Measurements from ENCODE around the gene FIG4.
"Not testable (repeated sequence)": the region's sequence is repeated elsewhere in the genome, so short reads cannot be mapped to it uniquely, and the experiment has no call there.

FIG4 gene

DNA sequence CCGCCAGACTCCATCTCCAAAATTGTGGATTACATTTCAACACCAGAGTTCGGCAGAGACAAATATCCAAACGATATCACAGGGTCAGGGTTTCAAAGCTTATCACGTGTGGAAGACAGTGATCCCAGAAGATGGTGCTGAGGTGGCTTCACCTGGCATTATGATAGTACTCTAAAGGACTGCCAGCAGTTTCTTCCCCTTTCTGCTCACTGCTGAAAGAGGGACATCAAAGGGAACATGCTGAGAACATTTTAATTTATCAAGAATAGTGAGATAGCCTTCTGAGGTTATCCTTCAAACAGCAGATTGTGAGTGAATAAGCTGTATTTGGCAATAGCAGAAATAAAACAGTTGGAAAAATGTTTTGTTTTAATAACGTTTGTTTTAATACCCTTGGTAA, 79.7 kb downstream of the FIG4 start (continued):
- TF ChIP-seq, protein P1, sequence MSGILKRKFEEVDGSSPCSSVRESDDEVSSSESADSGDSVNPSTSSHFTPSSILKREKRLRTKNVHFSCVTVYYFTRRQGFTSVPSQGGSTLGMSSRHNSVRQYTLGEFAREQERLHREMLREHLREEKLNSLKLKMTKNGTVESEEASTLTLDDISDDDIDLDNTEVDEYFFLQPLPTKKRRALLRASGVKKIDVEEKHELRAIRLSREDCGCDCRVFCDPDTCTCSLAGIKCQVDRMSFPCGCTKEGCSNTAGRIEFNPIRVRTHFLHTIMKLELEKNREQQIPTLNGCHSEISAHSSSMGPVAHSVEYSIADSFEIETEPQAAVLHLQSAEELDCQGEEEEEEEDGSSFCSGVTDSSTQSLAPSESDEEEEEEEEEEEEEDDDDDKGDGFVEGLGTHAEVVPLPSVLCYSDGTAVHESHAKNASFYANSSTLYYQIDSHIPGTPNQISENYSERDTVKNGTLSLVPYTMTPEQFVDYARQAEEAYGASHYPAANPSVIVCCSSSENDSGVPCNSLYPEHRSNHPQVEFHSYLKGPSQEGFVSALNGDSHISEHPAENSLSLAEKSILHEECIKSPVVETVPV (CRISPR knock-in tag; IDR thresholded peaks at IDR 0.05): no peak
- no peak for TF ChIP-seq BACH2 (CRISPR knock-in tag; IDR thresholded peaks at IDR 0.05; ENCODE audit: borderline replicate concordance)

DNA sequence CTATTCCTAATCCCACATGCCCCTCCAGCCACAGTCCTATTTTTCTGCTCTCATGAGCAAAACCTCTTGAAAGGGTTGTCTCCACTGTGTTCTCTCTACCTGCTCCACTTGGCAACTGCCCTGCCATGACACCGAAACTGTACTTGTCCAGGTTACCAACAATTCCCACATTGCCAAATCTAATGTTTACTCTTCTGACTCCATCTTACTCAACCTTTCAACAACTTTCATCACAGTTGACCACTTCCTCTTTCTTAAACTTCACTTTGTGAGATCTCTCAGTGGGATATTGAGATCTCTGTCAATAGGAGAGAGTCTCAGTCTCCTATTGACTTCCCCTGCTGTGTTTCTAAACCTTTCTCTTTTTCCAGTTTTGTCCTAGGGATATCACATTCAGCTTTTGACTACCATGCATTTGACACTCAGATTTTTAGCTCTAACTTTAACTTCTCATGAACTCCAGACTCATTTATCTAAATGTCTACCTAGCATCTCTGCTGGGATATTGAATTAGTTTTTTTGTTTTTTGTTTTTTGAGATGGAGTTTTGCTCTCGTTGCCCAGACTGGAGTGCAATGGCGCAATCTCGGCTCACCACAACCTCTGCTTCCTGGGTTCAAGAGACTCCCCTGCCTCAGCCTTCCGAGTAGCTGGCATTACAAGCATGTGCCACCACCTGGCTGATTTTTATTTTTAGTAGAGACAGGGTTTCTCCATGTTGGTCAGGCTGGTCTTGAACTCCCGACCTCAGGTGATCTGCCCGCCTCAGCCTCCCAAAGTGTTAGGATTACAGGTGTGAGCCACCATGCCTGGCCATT, 81.1 kb downstream of the FIG4 start:
- not testable (repeated sequence) for ATAC-seq

DNA sequence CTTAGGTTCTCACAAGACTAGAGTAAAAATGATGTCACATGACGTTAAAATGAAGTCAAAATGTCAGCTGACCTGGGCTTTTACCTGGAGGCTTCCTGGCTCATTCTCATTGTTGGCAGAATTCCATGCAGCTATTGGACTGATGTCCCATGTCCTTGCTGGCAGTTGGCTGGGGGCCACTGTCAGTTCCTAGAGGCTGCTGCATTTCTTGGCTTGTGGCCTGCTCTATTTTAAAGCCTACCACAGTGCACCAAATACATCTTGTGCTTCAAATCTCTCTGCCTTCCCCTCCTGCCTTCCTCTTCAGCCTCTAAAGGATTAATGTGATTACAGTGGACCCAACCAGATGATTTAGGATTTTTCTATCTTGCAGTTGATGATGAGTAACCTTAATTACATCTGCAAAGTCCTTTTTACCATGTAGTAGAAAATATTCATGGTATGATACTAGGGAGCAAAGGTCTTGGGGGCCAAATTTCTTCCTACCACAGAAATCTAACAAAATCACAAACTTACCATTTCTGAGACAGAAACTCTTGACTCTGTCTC, 81.9 kb downstream of the FIG4 start:
- peak; percentile 22; the same call in 1 of the 3 replicates for ATAC-seq
- no peak for TF ChIP-seq TCF4 (CRISPR knock-in tag; IDR thresholded peaks at IDR 0.05; ENCODE audit: borderline replicate concordance)
- no peak for TF ChIP-seq CSDC2 (CRISPR knock-in tag; IDR thresholded peaks at IDR 0.05)
- TF ChIP-seq, protein P2, sequence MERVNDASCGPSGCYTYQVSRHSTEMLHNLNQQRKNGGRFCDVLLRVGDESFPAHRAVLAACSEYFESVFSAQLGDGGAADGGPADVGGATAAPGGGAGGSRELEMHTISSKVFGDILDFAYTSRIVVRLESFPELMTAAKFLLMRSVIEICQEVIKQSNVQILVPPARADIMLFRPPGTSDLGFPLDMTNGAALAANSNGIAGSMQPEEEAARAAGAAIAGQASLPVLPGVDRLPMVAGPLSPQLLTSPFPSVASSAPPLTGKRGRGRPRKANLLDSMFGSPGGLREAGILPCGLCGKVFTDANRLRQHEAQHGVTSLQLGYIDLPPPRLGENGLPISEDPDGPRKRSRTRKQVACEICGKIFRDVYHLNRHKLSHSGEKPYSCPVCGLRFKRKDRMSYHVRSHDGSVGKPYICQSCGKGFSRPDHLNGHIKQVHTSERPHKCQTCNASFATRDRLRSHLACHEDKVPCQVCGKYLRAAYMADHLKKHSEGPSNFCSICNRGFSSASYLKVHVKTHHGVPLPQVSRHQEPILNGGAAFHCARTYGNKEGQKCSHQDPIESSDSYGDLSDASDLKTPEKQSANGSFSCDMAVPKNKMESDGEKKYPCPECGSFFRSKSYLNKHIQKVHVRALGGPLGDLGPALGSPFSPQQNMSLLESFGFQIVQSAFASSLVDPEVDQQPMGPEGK (CRISPR knock-in tag; IDR thresholded peaks at IDR 0.05; ENCODE audit: borderline replicate concordance): no peak
- TF ChIP-seq, protein P3, sequence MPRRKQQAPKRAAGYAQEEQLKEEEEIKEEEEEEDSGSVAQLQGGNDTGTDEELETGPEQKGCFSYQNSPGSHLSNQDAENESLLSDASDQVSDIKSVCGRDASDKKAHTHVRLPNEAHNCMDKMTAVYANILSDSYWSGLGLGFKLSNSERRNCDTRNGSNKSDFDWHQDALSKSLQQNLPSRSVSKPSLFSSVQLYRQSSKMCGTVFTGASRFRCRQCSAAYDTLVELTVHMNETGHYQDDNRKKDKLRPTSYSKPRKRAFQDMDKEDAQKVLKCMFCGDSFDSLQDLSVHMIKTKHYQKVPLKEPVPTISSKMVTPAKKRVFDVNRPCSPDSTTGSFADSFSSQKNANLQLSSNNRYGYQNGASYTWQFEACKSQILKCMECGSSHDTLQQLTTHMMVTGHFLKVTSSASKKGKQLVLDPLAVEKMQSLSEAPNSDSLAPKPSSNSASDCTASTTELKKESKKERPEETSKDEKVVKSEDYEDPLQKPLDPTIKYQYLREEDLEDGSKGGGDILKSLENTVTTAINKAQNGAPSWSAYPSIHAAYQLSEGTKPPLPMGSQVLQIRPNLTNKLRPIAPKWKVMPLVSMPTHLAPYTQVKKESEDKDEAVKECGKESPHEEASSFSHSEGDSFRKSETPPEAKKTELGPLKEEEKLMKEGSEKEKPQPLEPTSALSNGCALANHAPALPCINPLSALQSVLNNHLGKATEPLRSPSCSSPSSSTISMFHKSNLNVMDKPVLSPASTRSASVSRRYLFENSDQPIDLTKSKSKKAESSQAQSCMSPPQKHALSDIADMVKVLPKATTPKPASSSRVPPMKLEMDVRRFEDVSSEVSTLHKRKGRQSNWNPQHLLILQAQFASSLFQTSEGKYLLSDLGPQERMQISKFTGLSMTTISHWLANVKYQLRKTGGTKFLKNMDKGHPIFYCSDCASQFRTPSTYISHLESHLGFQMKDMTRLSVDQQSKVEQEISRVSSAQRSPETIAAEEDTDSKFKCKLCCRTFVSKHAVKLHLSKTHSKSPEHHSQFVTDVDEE (CRISPR knock-in tag; IDR thresholded peaks at IDR 0.05): no peak
- TF ChIP-seq ARNTL (CRISPR knock-in tag; IDR thresholded peaks at IDR 0.05; ENCODE audit: borderline replicate concordance, low read depth): no peak
- no peak for TF ChIP-seq ZNF8 (CRISPR knock-in tag; IDR thresholded peaks at IDR 0.05)
- no peak for TF ChIP-seq OSR1 (CRISPR knock-in tag; IDR thresholded peaks at IDR 0.05)
- TF ChIP-seq, protein P4, sequence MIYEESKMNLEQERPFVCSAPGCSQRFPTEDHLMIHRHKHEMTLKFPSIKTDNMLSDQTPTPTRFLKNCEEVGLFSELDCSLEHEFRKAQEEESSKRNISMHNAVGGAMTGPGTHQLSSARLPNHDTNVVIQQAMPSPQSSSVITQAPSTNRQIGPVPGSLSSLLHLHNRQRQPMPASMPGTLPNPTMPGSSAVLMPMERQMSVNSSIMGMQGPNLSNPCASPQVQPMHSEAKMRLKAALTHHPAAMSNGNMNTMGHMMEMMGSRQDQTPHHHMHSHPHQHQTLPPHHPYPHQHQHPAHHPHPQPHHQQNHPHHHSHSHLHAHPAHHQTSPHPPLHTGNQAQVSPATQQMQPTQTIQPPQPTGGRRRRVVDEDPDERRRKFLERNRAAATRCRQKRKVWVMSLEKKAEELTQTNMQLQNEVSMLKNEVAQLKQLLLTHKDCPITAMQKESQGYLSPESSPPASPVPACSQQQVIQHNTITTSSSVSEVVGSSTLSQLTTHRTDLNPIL (CRISPR knock-in tag; IDR thresholded peaks at IDR 0.05; ENCODE audit: low read depth): no peak
- no peak for TF ChIP-seq ISL1 (CRISPR knock-in tag; IDR thresholded peaks at IDR 0.05)
- TF ChIP-seq ZFP3 (CRISPR knock-in tag; IDR thresholded peaks at IDR 0.05): no peak
- no peak for TF ChIP-seq RARB (CRISPR knock-in tag; IDR thresholded peaks at IDR 0.05)
- no peak for TF ChIP-seq GLIS3 (CRISPR knock-in tag; IDR thresholded peaks at IDR 0.05)
- TF ChIP-seq SNAI2 (CRISPR knock-in tag; IDR thresholded peaks at IDR 0.05): no peak
- no peak for TF ChIP-seq PPARA (CRISPR knock-in tag; IDR thresholded peaks at IDR 0.05; ENCODE audit: borderline replicate concordance)
- TF ChIP-seq BACH2 (CRISPR knock-in tag; IDR thresholded peaks at IDR 0.05; ENCODE audit: borderline replicate concordance): no peak

DNA sequence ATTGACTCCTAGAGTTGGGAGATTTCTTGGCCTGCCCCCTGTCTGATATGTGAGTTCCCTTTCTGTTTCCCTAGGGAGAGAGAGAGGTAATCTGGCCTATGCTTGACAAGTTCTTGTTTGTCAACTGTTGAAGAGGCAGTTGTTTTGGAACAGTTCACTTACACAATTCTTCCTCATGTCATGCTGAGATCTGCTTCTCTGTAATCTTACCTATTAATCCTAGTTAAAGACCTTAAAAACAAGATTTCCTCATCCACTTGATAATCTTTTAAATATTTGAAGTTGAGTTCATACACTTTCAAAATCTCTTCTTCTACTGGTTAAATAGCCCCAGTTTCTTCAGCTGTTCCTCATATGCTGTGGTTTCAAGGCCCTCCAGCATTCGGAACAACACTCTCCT, 89.9 kb downstream of the FIG4 start:
- no peak for TF ChIP-seq ZNF70 (CRISPR knock-in tag; IDR thresholded peaks at IDR 0.05)
- TF ChIP-seq ZFP30 (CRISPR knock-in tag; IDR thresholded peaks at IDR 0.05): no peak
- TF ChIP-seq ZNF565 (CRISPR knock-in tag; conservative IDR thresholded peaks at IDR 0.05; ENCODE audit: low read depth): no peak
- no peak for TF ChIP-seq RARB (CRISPR knock-in tag; IDR thresholded peaks at IDR 0.05)
- no peak for TF ChIP-seq GLIS3 (CRISPR knock-in tag; IDR thresholded peaks at IDR 0.05)
- no peak for TF ChIP-seq TOX (CRISPR knock-in tag; IDR thresholded peaks at IDR 0.05; ENCODE audit: borderline replicate concordance)
- TF ChIP-seq SNAI2 (CRISPR knock-in tag; IDR thresholded peaks at IDR 0.05): no peak
- TF ChIP-seq, protein P1 (CRISPR knock-in tag; IDR thresholded peaks at IDR 0.05): no peak
- no peak for TF ChIP-seq ISL1 (CRISPR knock-in tag; IDR thresholded peaks at IDR 0.05)
- TF ChIP-seq, protein P5, sequence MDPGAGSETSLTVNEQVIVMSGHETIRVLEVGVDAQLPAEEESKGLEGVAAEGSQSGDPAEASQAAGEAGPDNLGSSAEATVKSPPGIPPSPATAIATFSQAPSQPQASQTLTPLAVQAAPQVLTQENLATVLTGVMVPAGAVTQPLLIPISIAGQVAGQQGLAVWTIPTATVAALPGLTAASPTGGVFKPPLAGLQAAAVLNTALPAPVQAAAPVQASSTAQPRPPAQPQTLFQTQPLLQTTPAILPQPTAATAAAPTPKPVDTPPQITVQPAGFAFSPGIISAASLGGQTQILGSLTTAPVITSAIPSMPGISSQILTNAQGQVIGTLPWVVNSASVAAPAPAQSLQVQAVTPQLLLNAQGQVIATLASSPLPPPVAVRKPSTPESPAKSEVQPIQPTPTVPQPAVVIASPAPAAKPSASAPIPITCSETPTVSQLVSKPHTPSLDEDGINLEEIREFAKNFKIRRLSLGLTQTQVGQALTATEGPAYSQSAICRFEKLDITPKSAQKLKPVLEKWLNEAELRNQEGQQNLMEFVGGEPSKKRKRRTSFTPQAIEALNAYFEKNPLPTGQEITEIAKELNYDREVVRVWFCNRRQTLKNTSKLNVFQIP (CRISPR knock-in tag; IDR thresholded peaks at IDR 0.05; ENCODE audit: borderline replicate concordance, low read depth): no peak
- no peak for TF ChIP-seq PPARA (CRISPR knock-in tag; IDR thresholded peaks at IDR 0.05; ENCODE audit: borderline replicate concordance)
- TF ChIP-seq ZNF8 (CRISPR knock-in tag; IDR thresholded peaks at IDR 0.05): no peak
- TF ChIP-seq OSR1 (CRISPR knock-in tag; IDR thresholded peaks at IDR 0.05): no peak
- TF ChIP-seq ZC3H10 (CRISPR knock-in tag; IDR thresholded peaks at IDR 0.05): no peak
- TF ChIP-seq BACH2 (CRISPR knock-in tag; IDR thresholded peaks at IDR 0.05; ENCODE audit: borderline replicate concordance): no peak
- TF ChIP-seq, protein P4 (CRISPR knock-in tag; IDR thresholded peaks at IDR 0.05; ENCODE audit: low read depth): no peak
- no peak for ATAC-seq
